Keratinocyte (primary cell): ENCODE results near the gene PLA1A. TPM values are rescaled to one million over a fixed set of nuclear protein-coding genes. Genes with fewer than 3 reads are reported as not detected.
"Not testable (repeated sequence)": the region's sequence is repeated elsewhere in the genome, so short reads cannot be mapped to it uniquely, and the experiment has no call there.

Experiments used
- DNase-seq: peaks from one replicate; pipeline ENCODE4 v3.0.0-alpha.2; 2011; ENCODE audit warnings: low read depth, missing footprints, low spot score
- FAIRE-seq: peaks from 2 replicates; lab custom pipeline; 2011; peaks lifted over from hg19 to GRCh38; lab: Jason Lieb, UNC
- H2AFZ ChIP-seq: 2 replicates; pipeline ENCODE4 v1.6.0; 2012; ENCODE audit warnings: low read length, control low read depth, inconsistent platforms; ENCODE audit not compliant: control insufficient read depth
- H3K27ac ChIP-seq: 2 replicates; pipeline ENCODE4 v1.5.1; 2011; ENCODE audit warnings: low read length; ENCODE audit not compliant: control insufficient read depth, insufficient read depth
- H3K27me3 ChIP-seq: 3 replicates; pipeline ENCODE4 v1.6.0; 2011; ENCODE audit warnings: low read length; ENCODE audit not compliant: control insufficient read depth, insufficient read depth; ENCODE audit errors: extremely low read depth
- H3K36me3 ChIP-seq, 2 experiments: 2 replicates in 1 of 2; 3 replicates in 1 of 2; pipeline ENCODE4 v1.5.1; 2011; ENCODE audit warnings: low read length in 2 of 2, mild to moderate bottlenecking in 1 of 2; ENCODE audit not compliant: control insufficient read depth in 2 of 2, insufficient read depth in 2 of 2; ENCODE audit errors: extremely low read depth in 1 of 2
- H3K4me1 ChIP-seq: 3 replicates; pipeline ENCODE4 v1.5.1; 2011; ENCODE audit warnings: low read length; ENCODE audit not compliant: control insufficient read depth, insufficient read depth; ENCODE audit errors: extremely low read depth
- H3K4me2 ChIP-seq: 3 replicates; pipeline ENCODE4 v1.6.0; 2011; ENCODE audit warnings: low read depth, low read length; ENCODE audit not compliant: control insufficient read depth, insufficient read depth; ENCODE audit errors: extremely low read depth
- H3K4me3 ChIP-seq, 3 experiments: fragments of 200-600 bp in 1 of 3; sonication (generic) in 1 of 3; 2 replicates in 2 of 3; 3 replicates in 1 of 3; pipeline ENCODE4 v1.5.1; 2011 to 2016; ENCODE audit warnings: low read length in 3 of 3, mild to moderate bottlenecking in 3 of 3, control low read depth in 2 of 3, inconsistent platforms in 1 of 3, low read depth in 1 of 3, mixed read lengths in 1 of 3, mixed run types in 1 of 3, moderate library complexity in 1 of 3; ENCODE audit not compliant: control insufficient read depth in 2 of 3, insufficient read depth in 2 of 3; ENCODE audit errors: extremely low read depth in 1 of 3
- H3K79me2 ChIP-seq: 2 replicates; pipeline ENCODE4 v1.6.0; 2012; ENCODE audit warnings: low read length; ENCODE audit not compliant: control insufficient read depth, insufficient read depth
- H3K9ac ChIP-seq: 3 replicates; pipeline ENCODE4 v1.6.0; 2011; ENCODE audit warnings: low read length; ENCODE audit not compliant: control insufficient read depth, insufficient read depth; ENCODE audit errors: extremely low read depth
- H3K9me1 ChIP-seq: 3 replicates; pipeline ENCODE4 v1.6.0; 2011; ENCODE audit warnings: low read length; ENCODE audit not compliant: control insufficient read depth, insufficient read depth; ENCODE audit errors: extremely low read depth
- H3K9me3 ChIP-seq: 2 replicates; pipeline ENCODE4 v1.5.1; 2012; ENCODE audit warnings: low read depth, low read length; ENCODE audit not compliant: control insufficient read depth
- H4K20me1 ChIP-seq: 3 replicates; pipeline ENCODE4 v1.6.0; 2011; ENCODE audit warnings: low read length; ENCODE audit not compliant: control insufficient read depth, insufficient read depth; ENCODE audit errors: extremely low read depth
- CTCF ChIP-seq, 3 experiments: IDR thresholded peaks in 1 of 3; conservative IDR thresholded peaks in 1 of 3; optimal IDR thresholded peaks in 1 of 3; 2 replicates in 2 of 3; 3 replicates in 1 of 3; pipeline versions ENCODE3 to v1.5.1; 2011; ENCODE audit warnings: low read length in 3 of 3, mild to moderate bottlenecking in 3 of 3, moderate library complexity in 2 of 3, control low read depth in 1 of 3, inconsistent platforms in 1 of 3; ENCODE audit not compliant: insufficient read depth in 2 of 3; ENCODE audit errors: extremely low read depth in 1 of 3
- EZH2 ChIP-seq: IDR thresholded peaks from one replicate; pipeline ENCODE4 v1.6.1; 2012; ENCODE audit warnings: inconsistent platforms, mild to moderate bottlenecking, low read length, moderate library complexity
- dilution Hi-C: fragments of 300-500 bp; cut with MboI; formaldehyde crosslinking; loops from one replicate; pipeline ENCODE4 v1.7.0; 2020; ENCODE audit warnings: low sequenced_read_pairs; ENCODE audit not compliant: extremely low pct_ligation_motif_present
- polyA plus RNA-seq, 5 experiments: library from polyadenylated mRNA; depleted of rRNA in 3 of 5; stranded (reverse) in 3 of 5; stranded (forward) in 1 of 5; unstranded in 1 of 5; fragments of >200 nt; gene quantifications; 1 replicate in 1 of 5; 2 replicates in 3 of 5; 3 replicates in 1 of 5; pipeline versions ENCODE4 v1.2.1 to v1.2.3, GENCODE V29; 2011 to 2012; ENCODE audit warnings: missing spikeins in 2 of 5, low read depth in 1 of 5, low replicate concordance in 1 of 5

The PLA1A gene
- polyA plus RNA-seq, 1 donor (not counting 4 experiments of a cell fraction or from before 2014, with no cell fraction given), result not detected

GRCh38 chr3:119592861-119593260 lies 4.8 kb upstream of the PLA1A start:
- Histone ChIP-seq H3K9me3 (no peaks in the 10 kb centered on the region), H3K9me1 (no peaks in the 10 kb centered on the region), H4K20me1 (no peaks in the 10 kb centered on the region), H3K4me1 (no peaks in the 10 kb centered on the region), H3K4me3 (no peak overlapping the region), H3K79me2 (no peaks in the 10 kb centered on the region), H3K27ac (no peak overlapping the region), H3K9ac (no peak overlapping the region), H3K27me3 (peaks cover 24% of the 10 kb centered on the region), H3K36me3 (no peaks in the 10 kb centered on the region), H3K4me2 (no peak overlapping the region), H2AFZ (no peak overlapping the region)
- DNase-seq, result no peak
- no peak for TF ChIP-seq EZH2
- TF ChIP-seq CTCF (optimal IDR thresholded peaks at IDR 0.05 in 1 of 3, IDR thresholded peaks at IDR 0.05 in 1 of 3, conservative IDR thresholded peaks at IDR 0.05 in 1 of 3; ENCODE audit: extremely low read depth in 1 of 3, insufficient read depth in 2 of 3, low read length in 3 of 3), result no peak
- no peak for FAIRE-seq
- dilution Hi-C loops, result no loop called here

GRCh38 chr3:119594066-119594465 lies 3.6 kb upstream of the PLA1A start:
- Histone ChIP-seq H4K20me1 (no peaks in the 10 kb centered on the region), H3K9me3 (no peaks in the 10 kb centered on the region), H2AFZ (no peak overlapping the region), H3K4me3 (no peak overlapping the region), H3K79me2 (no peaks in the 10 kb centered on the region), H3K27me3 (peaks cover 24% of the 10 kb centered on the region), H3K4me2 (no peak overlapping the region), H3K9ac (no peak overlapping the region), H3K36me3 (no peaks in the 10 kb centered on the region), H3K9me1 (no peaks in the 10 kb centered on the region), H3K27ac (no peak overlapping the region), H3K4me1 (no peaks in the 10 kb centered on the region)
- DNase-seq (no peak), FAIRE-seq (no peak)
- TF ChIP-seq EZH2, result no peak
- no peak for TF ChIP-seq CTCF (optimal IDR thresholded peaks at IDR 0.05 in 1 of 3, IDR thresholded peaks at IDR 0.05 in 1 of 3, conservative IDR thresholded peaks at IDR 0.05 in 1 of 3; ENCODE audit: extremely low read depth in 1 of 3, insufficient read depth in 2 of 3, low read length in 3 of 3)
- dilution Hi-C loops, result no loop called here

- H4K20me1 ChIP-seq, H3K27ac ChIP-seq, H3K79me2 ChIP-seq, DNase-seq, H3K4me2 ChIP-seq, FAIRE-seq, H3K9me3 ChIP-seq, dilution Hi-C loops, H3K36me3 ChIP-seq, H2AFZ ChIP-seq, H3K9ac ChIP-seq, H3K4me1 ChIP-seq, H3K9me1 ChIP-seq, H3K4me3 ChIP-seq: not testable (repeated sequence)
- H3K27me3 ChIP-seq, result peaks cover 19% of the 10 kb centered on the region
Observed at GRCh38 chr3:119594929-119595328, 2.8 kb upstream of the PLA1A start.
